Tibial nerve (tissue), 4 donors: ENCODE results near the gene MPST. TPM values are rescaled to one million over a fixed set of nuclear protein-coding genes. Genes with fewer than 3 reads are reported as not detected.

Experiments
- DNase-seq, 2 donors: peaks; one replicate each; pipeline ENCODE4 v3.0.0-alpha.2; 2019; ENCODE audit warnings: low spot score in 2 of 2
- H3K27ac ChIP-seq, 4 donors: fragments of 200-600 bp; sonication (generic) in 3 of 4; one replicate each; pipeline ENCODE4 v1.5.1; 2017 to 2019; ENCODE audit warnings: mild to moderate bottlenecking in 1 of 4
- H3K27me3 ChIP-seq, 2 donors: fragments of 200-600 bp; sonication (generic) in 1 of 2; one replicate each; pipeline versions ENCODE4 v1.5.1 to v1.6.0; 2017 to 2019
- H3K36me3 ChIP-seq, 3 donors: fragments of 200-600 bp; sonication (generic); one replicate each; pipeline ENCODE4 v1.5.1; 2018 to 2019
- H3K4me1 ChIP-seq, 4 donors: fragments of 200-600 bp; sonication (generic) in 3 of 4; one replicate each; pipeline ENCODE4 v1.5.1; 2017 to 2019
- H3K4me3 ChIP-seq, 4 donors: fragments of 200-600 bp; sonication (generic) in 3 of 4; one replicate each; pipeline ENCODE4 v1.5.1; 2017 to 2019; ENCODE audit warnings: mild to moderate bottlenecking in 1 of 4, moderate library complexity in 1 of 4
- H3K9me3 ChIP-seq, 4 donors: fragments of 200-600 bp; sonication (generic) in 3 of 4; one replicate each; pipeline ENCODE4 v1.5.1; 2017 to 2019
- EP300 ChIP-seq, 2 donors: sonication (generic); formaldehyde crosslinking; IDR thresholded peaks; one replicate each; pipeline ENCODE4 v1.6.1; 2017; ENCODE audit warnings: antibody characterized with exemption in 2 of 2, mild to moderate bottlenecking in 1 of 2
- POLR2A ChIP-seq, 2 donors: fragments of 450-650 bp; IDR thresholded peaks; one replicate each; pipeline ENCODE4 v1.6.1; 2017; ENCODE audit warnings: antibody characterized with exemption in 2 of 2, mild to moderate bottlenecking in 2 of 2, moderate library complexity in 2 of 2
- WGBS, 2 donors: methylation state at CpG; one replicate each; pipeline ENCODE4 v1.1.5; 2018; 5-methylcytosine and 5-hydroxymethylcytosine counted together
- total RNA-seq, 4 donors: library from RNA; depleted of rRNA; stranded (reverse); fragments of >200 nt; gene quantifications; one replicate each; pipeline ENCODE4 v1.1.0, GENCODE V29; 2016
- TF ChIP-seq, protein P1 (sequence below), 5 experiments: fragments of 200-600 bp in 3 of 5; fragments of 450-650 bp in 2 of 5; sonication (generic) in 3 of 5; IDR thresholded peaks; one replicate each; pipeline ENCODE4 v1.5.1; 2016 to 2019; ENCODE audit warnings: antibody characterized with exemption in 5 of 5, mild to moderate bottlenecking in 3 of 5, moderate library complexity in 2 of 5

Gene MPST
- total RNA-seq, 4 donors from 2014 or later, result 193 to 258 (median 199) TPM

DNA sequence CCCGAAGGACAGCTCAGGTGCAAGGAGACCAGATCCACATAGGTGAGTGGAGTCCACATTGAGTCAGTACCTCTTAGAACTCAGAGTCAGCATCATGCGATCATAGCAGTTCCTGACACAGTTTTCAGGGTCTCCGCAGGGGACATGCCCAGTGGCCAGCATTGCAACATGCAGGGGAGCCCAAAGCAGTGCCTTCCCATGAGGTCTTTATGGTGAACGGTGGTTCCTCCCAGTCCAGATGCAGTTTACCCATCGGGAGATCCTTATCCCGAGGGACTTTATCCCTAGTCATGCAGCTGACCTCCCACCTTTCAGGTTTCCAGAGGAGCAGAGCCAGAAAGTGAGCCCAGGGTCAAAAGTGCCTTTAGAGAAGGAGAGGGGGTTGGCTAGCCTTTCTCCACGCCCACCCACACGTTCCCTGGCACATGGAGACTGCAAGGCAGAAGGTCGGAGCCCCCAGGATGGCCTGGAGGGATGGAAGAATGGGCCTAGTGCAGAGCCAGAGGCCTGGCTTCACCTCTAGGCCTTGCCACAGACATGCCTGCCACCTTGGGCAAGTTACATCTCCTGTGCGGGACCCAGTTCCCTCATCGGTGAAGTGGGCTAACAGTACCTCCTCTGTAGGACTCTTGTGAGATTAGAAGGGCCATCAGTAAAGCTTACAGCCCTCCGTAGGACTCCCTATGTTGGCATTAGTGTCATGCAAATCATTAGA, 38.4 kb downstream of the MPST start:
- no peak for DNase-seq
- WGBS, 2 donors, result 82 to 86% methylated on average over 12 of the region's 12 CpGs
- H3K9me3 ChIP-seq, result no peaks in the 10 kb centered on the region
- peaks cover 0 to 8% (median 0%) of the 10 kb centered on the region in 4 donors for H3K4me1 ChIP-seq
- H3K27ac ChIP-seq, result no peak overlapping the region
- peaks cover 0 to 91% (median 0%) of the 10 kb centered on the region in 3 donors for H3K36me3 ChIP-seq
- TF ChIP-seq, protein P1, sequence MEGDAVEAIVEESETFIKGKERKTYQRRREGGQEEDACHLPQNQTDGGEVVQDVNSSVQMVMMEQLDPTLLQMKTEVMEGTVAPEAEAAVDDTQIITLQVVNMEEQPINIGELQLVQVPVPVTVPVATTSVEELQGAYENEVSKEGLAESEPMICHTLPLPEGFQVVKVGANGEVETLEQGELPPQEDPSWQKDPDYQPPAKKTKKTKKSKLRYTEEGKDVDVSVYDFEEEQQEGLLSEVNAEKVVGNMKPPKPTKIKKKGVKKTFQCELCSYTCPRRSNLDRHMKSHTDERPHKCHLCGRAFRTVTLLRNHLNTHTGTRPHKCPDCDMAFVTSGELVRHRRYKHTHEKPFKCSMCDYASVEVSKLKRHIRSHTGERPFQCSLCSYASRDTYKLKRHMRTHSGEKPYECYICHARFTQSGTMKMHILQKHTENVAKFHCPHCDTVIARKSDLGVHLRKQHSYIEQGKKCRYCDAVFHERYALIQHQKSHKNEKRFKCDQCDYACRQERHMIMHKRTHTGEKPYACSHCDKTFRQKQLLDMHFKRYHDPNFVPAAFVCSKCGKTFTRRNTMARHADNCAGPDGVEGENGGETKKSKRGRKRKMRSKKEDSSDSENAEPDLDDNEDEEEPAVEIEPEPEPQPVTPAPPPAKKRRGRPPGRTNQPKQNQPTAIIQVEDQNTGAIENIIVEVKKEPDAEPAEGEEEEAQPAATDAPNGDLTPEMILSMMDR (IDR thresholded peaks at IDR 0.05), result no peak
- no peak overlapping the region for H3K4me3 ChIP-seq
- H3K27me3 ChIP-seq, result no peaks in the 10 kb centered on the region

DNA sequence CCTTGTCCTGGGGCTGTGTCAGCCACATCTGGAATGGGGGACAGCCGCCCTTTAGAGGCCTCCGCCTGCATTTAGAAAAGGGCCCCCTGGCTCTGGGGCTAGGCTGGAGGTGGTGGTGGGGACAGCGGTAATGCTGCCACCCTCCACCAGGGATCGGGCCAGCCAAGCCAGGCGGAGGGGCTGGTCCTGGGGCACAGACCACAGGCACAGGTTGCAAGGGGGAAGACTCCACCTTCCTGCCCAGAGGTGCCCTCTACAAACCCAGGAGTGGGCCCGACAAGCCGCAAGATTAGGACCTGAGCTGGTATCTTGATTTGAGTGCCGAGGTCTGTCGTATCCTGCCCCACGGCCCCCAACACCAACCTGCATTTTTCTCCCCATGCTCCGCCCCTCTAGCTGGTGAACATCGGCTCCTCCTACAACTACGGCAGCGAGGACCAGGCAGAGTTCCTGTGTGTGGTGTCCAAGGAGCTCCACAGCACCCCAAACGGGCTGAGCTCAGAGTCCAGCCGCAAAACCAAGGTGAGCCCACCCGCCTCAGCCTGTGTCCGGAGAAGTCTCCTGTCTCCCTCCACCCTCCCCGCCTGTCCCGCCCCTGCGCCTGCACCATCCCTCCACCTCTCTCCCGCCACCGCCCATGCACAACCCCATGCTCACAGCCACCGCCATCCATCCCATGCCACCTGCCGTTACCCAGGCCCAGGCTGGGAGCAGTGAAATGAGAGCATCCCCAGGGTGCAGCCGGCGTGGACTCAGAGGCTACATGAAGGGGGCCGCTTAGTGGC, 39.6 kb downstream of the MPST start:
- WGBS, 2 donors, result 89 to 90% methylated on average over 27 to 28 of the region's 28 CpGs
- no peak for DNase-seq
- no peaks in the 10 kb centered on the region for H3K9me3 ChIP-seq
- TF ChIP-seq POLR2A (IDR thresholded peaks at IDR 0.05) (no peak), EP300 (IDR thresholded peaks at IDR 0.05) (no peak)
- TF ChIP-seq, protein P1 (IDR thresholded peaks at IDR 0.05), result no peak
- no peaks in the 10 kb centered on the region for H3K27me3 ChIP-seq
- no peaks in the 10 kb centered on the region for H3K4me1 ChIP-seq
- peaks cover 0 to 83% (median 0%) of the 10 kb centered on the region in 3 donors for H3K36me3 ChIP-seq
- H3K27ac ChIP-seq, result no peak overlapping the region
- H3K4me3 ChIP-seq, result no peak overlapping the region

DNA sequence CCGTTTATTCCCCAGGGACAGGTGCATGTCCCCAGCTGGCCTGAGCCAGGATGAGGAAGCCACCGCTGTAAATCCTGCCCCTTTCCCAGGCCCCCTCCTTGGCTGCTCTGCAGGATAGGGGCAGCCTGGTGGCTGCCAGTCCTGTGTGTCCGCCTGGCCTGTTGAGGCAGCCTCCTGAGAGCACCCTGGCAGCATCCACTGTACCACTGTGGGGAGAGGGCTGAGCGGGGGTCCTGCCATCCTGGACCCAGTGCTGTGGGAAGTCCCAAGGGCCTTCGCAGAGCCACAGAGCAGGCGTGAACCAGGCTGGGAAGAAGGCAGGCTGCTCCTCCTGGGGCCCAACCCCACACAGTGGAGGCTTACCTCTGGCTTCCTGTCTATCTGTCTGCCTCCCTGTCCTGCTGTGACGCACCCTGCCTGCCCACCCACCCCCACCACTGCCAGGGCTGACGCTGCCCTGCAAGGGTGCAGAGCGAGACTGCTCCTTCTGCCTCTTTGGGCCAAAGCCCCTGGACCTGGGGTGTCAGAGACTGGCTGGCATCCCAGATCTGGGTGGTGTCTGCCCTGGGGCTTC, 40.4 kb downstream of the MPST start:
- Histone ChIP-seq H3K4me3 (no peak overlapping the region), H3K27ac (no peak overlapping the region), H3K36me3 (peaks cover 0 to 78% (median 0%) of the 10 kb centered on the region in 3 donors), H3K9me3 (no peaks in the 10 kb centered on the region), H3K4me1 (no peaks in the 10 kb centered on the region), H3K27me3 (no peaks in the 10 kb centered on the region)
- WGBS, 2 donors, result 82 to 88% methylated on average over 7 to 9 of the region's 9 CpGs
- DNase-seq, result no peak
- TF ChIP-seq, protein P1 (IDR thresholded peaks at IDR 0.05), result no peak
- TF ChIP-seq POLR2A (IDR thresholded peaks at IDR 0.05), result no peak
- TF ChIP-seq EP300 (IDR thresholded peaks at IDR 0.05), result no peak

DNA sequence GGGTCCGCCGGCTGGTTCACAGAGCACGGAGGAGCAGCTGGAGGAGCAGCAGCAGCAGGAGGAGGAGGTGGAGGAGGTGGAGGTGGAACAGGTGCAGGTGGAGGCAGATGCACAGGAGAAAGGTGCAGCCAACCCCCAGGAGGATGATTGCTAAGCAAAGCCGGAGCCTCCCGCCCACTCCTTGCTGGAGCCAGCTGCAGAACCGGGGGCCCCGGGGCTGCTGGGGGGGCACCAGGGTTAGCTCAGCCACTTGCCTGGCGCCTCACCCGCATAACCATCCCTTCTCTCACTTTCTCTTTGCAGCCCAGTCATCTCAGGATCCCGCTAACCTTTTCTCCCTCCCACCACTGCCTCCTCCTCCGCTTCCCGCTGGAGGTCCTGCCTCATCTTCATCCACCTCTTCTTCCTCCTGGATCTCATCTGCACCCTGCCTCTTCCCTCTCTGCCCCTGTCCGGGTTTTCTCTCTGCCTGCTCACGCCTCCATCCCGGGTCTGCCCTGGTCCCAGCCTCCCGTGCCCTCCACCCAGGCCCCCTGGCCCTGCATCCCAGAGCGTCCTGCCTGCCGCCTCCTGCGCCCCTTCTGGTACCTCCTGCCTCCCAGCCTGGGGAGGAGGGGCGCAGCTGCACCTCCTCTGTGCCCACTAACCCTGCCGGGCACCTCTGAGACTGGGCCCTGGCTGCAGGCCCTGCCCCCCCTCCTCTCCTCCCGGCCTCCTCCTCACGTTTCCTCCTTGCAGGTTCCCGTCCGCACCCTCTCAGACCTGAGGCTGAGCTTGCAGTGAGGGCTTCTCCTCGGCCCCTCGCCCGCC, 41.5 kb downstream of the MPST start:
- WGBS, 2 donors, result 74 to 78% methylated on average over 28 of the region's 28 CpGs
- no peaks in the 10 kb centered on the region for H3K4me1 ChIP-seq
- DNase-seq, result no peak
- no peaks in the 10 kb centered on the region for H3K27me3 ChIP-seq
- H3K9me3 ChIP-seq, result no peaks in the 10 kb centered on the region
- peaks cover 0 to 68% (median 0%) of the 10 kb centered on the region in 3 donors for H3K36me3 ChIP-seq
- no peak overlapping the region for H3K27ac ChIP-seq
- H3K4me3 ChIP-seq, result no peak overlapping the region
- no peak for TF ChIP-seq POLR2A (IDR thresholded peaks at IDR 0.05)
- TF ChIP-seq, protein P1 (IDR thresholded peaks at IDR 0.05), result no peak
